MCF 10A (cell line): ENCODE data around the gene MBOAT7. TPM values are rescaled to one million over a fixed set of nuclear protein-coding genes. Genes with fewer than 3 reads are reported as not detected.
A peak's percentile ranks its signal among the peaks of the same experiment; 100 is the strongest.
"Not testable (repeated sequence)": the region's sequence is repeated elsewhere in the genome, so short reads cannot be mapped to it uniquely, and the experiment has no call there.

ENCODE experiments used
- BruUV-seq: library from RNA; stranded (reverse); fragments of 400-500 nt; replicated peaks from 2 replicates; lab custom pipeline; 2021; lab: Mats Ljungman, UMichigan
- CTCF ChIA-PET: fragments of 300-600 bp; sonication (Branson Sonifier 250); formaldehyde crosslinking; extraction: SDS; loops from one replicate; lab custom pipeline; 2021; ENCODE audit warnings: antibody characterized with exemption, inconsistent platforms; lab: Yijun Ruan, JAX
- POLR2A ChIA-PET: fragments of 300-600, 350-650 bp; sonication (Branson Sonifier 250); formaldehyde crosslinking; extraction: SDS; loops from one replicate; lab custom pipeline; 2020; ENCODE audit warnings: antibody characterized with exemption, inconsistent platforms; lab: Yijun Ruan, JAX
- DNase-seq: peaks from one replicate; pipeline ENCODE4 v3.0.0-alpha.2; 2018; ENCODE audit not compliant: unreplicated experiment
- H3K27ac Mint-ChIP-seq: one replicate; pipeline ENCODE4 v1.8.0; 2022; ENCODE audit warnings: mild to moderate bottlenecking, low read depth, mixed read lengths; ENCODE audit not compliant: unreplicated experiment
- H3K27me3 Mint-ChIP-seq: one replicate; pipeline ENCODE4 v1.8.0; 2022; ENCODE audit warnings: mixed read lengths; ENCODE audit not compliant: insufficient read depth, unreplicated experiment
- H3K36me3 Mint-ChIP-seq: one replicate; pipeline ENCODE4 v1.8.0; 2022; ENCODE audit warnings: mild to moderate bottlenecking, moderate library complexity, mixed read lengths; ENCODE audit not compliant: insufficient read depth, unreplicated experiment
- H3K4me1 Mint-ChIP-seq: one replicate; pipeline ENCODE4 v1.8.0; 2022; ENCODE audit warnings: mixed read lengths; ENCODE audit not compliant: insufficient read depth, unreplicated experiment
- H3K4me3 Mint-ChIP-seq: one replicate; pipeline ENCODE4 v1.8.0; 2022; ENCODE audit warnings: mild to moderate bottlenecking, moderate library complexity, mixed read lengths; ENCODE audit not compliant: unreplicated experiment
- H3K9me3 Mint-ChIP-seq: one replicate; pipeline ENCODE4 v1.8.0; 2022; ENCODE audit warnings: mixed read lengths; ENCODE audit not compliant: unreplicated experiment
- intact Hi-C: fragments of 100-400 bp; cut with micrococcal nuclease; formaldehyde crosslinking; loops from 2 replicates; pipeline ENCODE4 v1.14.1; 2022
- total RNA-seq: library from RNA; stranded (reverse); gene quantifications from 2 replicates; pipeline ENCODE4 v1.2.3, GENCODE V29; 2022
- TF ChIP-seq, protein P1 (sequence below): fragments of 200-600 bp; IDR thresholded peaks from one replicate; pipeline ENCODE4 v1.8.0; 2022; ENCODE audit warnings: antibody characterized with exemption, mild to moderate bottlenecking; ENCODE audit not compliant: unreplicated experiment

Gene MBOAT7
- total RNA-seq, 1 experiment from 2014 or later = 43.8 TPM

DNA sequence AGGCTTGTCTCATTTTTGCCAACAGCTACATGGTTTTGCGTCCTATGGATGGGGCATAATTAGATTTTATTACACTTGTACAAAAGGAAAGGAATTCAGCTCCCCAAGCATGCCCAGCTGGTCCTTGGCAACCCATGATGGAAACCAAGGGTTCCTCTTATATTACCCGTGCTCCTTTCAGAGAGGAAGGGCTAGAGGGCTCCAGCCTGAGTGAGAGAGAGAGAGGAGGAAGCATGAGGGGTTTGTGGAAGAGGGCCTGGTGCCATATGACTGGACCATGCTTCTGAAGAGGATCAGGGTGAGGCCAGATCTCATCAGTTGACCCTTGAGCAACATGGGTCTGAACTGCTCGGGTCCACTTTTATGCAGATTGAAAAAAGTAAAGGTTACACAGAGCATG, 7.7 kb upstream of the MBOAT7 start:
- POLR2A ChIA-PET = interaction anchor here (0.9 to 1.0 kb wide), 3 partner anchors 11 to 24 kb away, joined by 3 to 6 read pairs (median 4); partner anchors contain the start of gene TMC4

DNA sequence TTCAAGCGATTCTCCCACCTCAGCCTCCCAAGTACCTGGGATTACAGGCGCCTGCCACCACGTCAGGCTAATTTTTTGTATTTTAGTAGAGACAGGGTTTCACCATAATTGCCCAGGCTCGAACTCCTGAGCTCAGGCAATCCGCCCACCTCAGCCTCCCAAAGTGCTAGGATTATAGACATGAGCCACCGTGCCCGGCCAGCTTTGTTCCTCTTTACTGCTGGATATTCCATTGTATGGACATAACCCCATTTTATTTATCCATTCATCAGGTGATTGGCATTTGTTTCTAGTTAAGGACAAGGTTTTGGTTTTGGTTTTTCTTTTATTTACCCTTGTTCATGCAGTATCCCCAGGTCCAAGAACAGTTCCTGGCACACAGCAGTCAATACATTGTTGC, 7.2 kb upstream of the MBOAT7 start:
- no TSS peak for BruUV-seq
- Mint-ChIP-seq H3K4me1 (peaks cover 11% of the 10 kb centered on the region), H3K36me3 (peaks cover 54% of the 10 kb centered on the region), H3K9me3 (no peaks in the 10 kb centered on the region), H3K27ac (peak overlapping the region; percentile 47), H3K4me3 (no peak overlapping the region), H3K27me3 (no peaks in the 10 kb centered on the region)
- intact Hi-C loops = no loop called here
- ChIA-PET CTCF (no interaction called here), POLR2A (interaction anchor here (0.9 to 1.0 kb wide), 3 partner anchors 12 to 23 kb away, joined by 3 to 6 read pairs (median 4); partner anchors contain the start of gene TMC4)
- TF ChIP-seq, protein P1, sequence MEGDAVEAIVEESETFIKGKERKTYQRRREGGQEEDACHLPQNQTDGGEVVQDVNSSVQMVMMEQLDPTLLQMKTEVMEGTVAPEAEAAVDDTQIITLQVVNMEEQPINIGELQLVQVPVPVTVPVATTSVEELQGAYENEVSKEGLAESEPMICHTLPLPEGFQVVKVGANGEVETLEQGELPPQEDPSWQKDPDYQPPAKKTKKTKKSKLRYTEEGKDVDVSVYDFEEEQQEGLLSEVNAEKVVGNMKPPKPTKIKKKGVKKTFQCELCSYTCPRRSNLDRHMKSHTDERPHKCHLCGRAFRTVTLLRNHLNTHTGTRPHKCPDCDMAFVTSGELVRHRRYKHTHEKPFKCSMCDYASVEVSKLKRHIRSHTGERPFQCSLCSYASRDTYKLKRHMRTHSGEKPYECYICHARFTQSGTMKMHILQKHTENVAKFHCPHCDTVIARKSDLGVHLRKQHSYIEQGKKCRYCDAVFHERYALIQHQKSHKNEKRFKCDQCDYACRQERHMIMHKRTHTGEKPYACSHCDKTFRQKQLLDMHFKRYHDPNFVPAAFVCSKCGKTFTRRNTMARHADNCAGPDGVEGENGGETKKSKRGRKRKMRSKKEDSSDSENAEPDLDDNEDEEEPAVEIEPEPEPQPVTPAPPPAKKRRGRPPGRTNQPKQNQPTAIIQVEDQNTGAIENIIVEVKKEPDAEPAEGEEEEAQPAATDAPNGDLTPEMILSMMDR = no peak
- no peak for DNase-seq

More for the DNA sequence above, 7.7 kb upstream of the MBOAT7 start:
- CTCF ChIA-PET = interaction anchor here (2.8 kb wide), 1 partner anchor 8 kb away, joined by 14 read pairs; the partner anchor contains the start of gene MBOAT7
- Mint-ChIP-seq H3K36me3 (peaks cover 54% of the 10 kb centered on the region), H3K9me3 (no peaks in the 10 kb centered on the region), H3K4me1 (peaks cover 11% of the 10 kb centered on the region), H3K27me3 (no peaks in the 10 kb centered on the region), H3K4me3 (no peak overlapping the region), H3K27ac (peak overlapping the region; percentile 47)
- intact Hi-C loops = no loop called here
- TF ChIP-seq, protein P1 = no peak
- no peak for DNase-seq
- no TSS peak for BruUV-seq

DNA sequence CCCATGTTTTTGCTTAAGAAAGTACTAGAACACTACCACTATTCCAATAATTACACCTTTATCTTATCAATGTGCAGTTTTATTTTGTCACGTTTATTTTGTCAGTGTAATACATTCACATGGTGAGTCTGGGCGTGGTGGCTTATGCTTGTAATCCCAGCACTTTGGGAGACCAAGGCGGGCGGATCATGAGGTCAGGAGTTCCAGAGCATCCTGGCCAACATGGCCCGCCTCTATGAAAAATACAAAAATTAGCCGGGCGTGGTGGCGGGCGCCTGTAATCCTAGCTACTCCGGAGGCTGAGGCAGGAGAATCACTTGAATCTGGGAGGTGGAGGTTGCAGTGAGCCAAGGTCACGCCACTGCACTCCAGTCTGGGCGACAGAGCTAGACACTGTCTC, 5.1 kb upstream of the MBOAT7 start:
- POLR2A ChIA-PET = interaction anchor here (0.6 to 9.1 kb wide), 2 partner anchors 10 to 1272 kb away, joined by 3 to 324 read pairs; partner anchors contain the start of gene RPS9
- CTCF ChIA-PET = interaction anchor here (0.6 to 0.9 kb wide), 2 partner anchors 21 to 249 kb away, joined by 3 to 4 read pairs; no protein-coding TSS in a partner anchor
- H3K4me1 Mint-ChIP-seq = peaks cover 11% of the 10 kb centered on the region
- H3K27ac Mint-ChIP-seq, H3K9me3 Mint-ChIP-seq, BruUV-seq, H3K4me3 Mint-ChIP-seq, H3K27me3 Mint-ChIP-seq, DNase-seq: not testable (repeated sequence)
- intact Hi-C loops = loop anchor here (5.0 kb wide), 1 partner anchor 1413 kb away; the partner anchor contains the start of gene ZNF865
- peaks cover 57% of the 10 kb centered on the region for H3K36me3 Mint-ChIP-seq

DNA sequence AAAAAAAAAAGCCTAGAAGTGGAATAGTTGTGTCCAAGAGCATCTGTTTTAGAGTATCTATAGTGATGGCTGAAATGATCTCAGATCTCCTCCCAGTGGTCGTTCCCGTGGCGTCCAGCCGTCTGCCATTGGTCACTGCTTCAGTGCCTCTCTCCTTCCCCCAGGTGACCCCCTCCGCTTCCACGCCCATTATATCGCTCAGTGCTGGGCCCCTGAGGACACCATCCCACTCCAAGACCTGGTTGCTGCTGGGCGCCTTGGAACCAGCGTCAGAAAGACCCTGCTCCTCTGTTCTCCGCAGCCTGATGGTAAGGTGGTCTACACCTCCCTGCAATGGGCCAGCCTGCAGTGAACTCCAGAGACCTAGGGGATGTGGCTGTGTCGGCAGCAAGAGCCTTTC, 3.6 kb upstream of the MBOAT7 start:
- BruUV-seq = no TSS peak
- Mint-ChIP-seq H3K27ac (no peak overlapping the region), H3K4me1 (peaks cover 11% of the 10 kb centered on the region), H3K4me3 (peak overlapping the region; percentile 85), H3K9me3 (no peaks in the 10 kb centered on the region), H3K27me3 (no peaks in the 10 kb centered on the region), H3K36me3 (peaks cover 57% of the 10 kb centered on the region)
- intact Hi-C loops = loop anchor here (5.0 kb wide), 1 partner anchor 1414 kb away; the partner anchor contains the start of gene ZNF865
- TF ChIP-seq, protein P1 = no peak
- CTCF ChIA-PET = interaction anchor here (0.7 kb wide), 1 partner anchor 15 kb away, joined by 3 read pairs; no protein-coding TSS in a partner anchor
- POLR2A ChIA-PET = interaction anchor here (9.1 kb wide), 1 partner anchor 11 kb away, joined by 324 read pairs; the partner anchor contains the start of gene RPS9
- no peak for DNase-seq
